SK-N-MC (cell line): ENCODE measurements around the gene CCDC183.

Source experiments
- EZH2 ChIP-seq: fragments of 200-600 bp; sonication (generic); IDR thresholded peaks from one replicate; pipeline ENCODE4 v1.6.1; 2017; ENCODE audit warnings: antibody characterized with exemption
- FOXP2 ChIP-seq: optimal IDR thresholded peaks from 2 replicates; pipeline ENCODE3; 2011; ENCODE audit warnings: mild to moderate bottlenecking, moderate library complexity; ENCODE audit not compliant: insufficient read depth; ENCODE audit errors: extremely low read length, control extremely low read depth
- POLR2AphosphoS5 ChIP-seq: IDR thresholded peaks from 2 replicates; pipeline ENCODE4 v1.6.1; 2012; ENCODE audit warnings: mild to moderate bottlenecking, low read depth, low read length, borderline replicate concordance

GRCh38 chr9:136787690-136788400, 8.3 kb upstream of the CCDC183 start:
- TF ChIP-seq EZH2 (no peak), POLR2AphosphoS5 (no peak), FOXP2 (no peak)
